ENCODE results near the gene SORCS2. TPM values are rescaled to one million over a fixed set of nuclear protein-coding genes. Genes with fewer than 3 reads are reported as not detected.

SORCS2 gene
- total and polyA plus RNA-seq, 7 donors, result 0.18 to 1.5 (median 0.36) TPM

DNA sequence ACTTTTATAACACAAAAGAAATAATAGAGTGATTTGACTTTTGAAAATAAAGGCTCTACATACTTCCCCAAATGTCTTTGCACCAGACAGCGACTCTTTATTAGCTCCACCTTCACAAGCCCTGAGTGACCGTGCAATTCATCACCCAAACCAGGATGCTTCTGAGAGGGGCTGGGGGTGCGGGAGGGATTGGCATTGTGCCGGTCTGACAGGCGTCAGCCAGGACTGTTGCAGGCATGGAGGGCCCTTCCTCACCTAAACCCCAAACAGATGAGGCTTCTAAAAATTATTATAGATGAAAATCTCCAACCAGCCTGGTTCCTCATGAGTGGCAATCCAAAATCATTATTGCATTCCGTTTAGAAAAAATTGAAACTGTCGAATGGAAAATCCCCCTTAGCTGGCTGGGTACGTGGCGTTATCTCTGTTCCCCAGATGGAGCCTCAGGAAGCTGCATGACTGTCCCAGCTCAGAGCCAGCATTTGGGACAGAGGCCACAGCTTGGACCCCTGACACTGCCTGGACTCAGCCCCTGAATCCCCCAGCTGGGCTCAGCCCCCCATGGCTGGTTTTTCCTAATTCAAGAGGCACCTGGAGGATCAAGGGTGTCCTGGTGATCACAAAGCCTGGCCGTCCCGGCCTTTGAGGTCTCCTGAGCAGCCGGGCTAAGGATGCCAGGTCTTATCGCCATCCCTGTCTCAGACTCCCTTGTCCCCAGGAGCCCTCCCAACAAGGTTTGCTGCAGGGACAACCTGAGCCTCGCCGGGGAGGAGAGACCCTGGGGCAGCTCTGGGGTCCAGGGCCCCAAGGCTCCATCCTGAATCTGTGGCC is 60.4 kb downstream of the SORCS2 start:
- peaks cover 44% of the 10 kb centered on the region for H3K4me1 ChIP-seq
- peaks cover 0 to 5% (median 0%) of the 10 kb centered on the region in 3 donors for H3K27me3 ChIP-seq (ENCODE audit: insufficient read depth in 3 of 3, low read length in 2 of 3)
- H3K4me3 ChIP-seq, result no peak overlapping the region
- WGBS, 3 donors, result 80 to 86% (median 81%) methylated on average over 15 of the region's 15 CpGs
- ATAC-seq, result no peak
- no peak overlapping the region for H3K27ac ChIP-seq
- intact Hi-C loops (cut with DNase I), result loop anchor here in 1 of 2 donors (5.0 kb wide), 1 partner anchor 45 kb away; no protein-coding TSS in a partner anchor
- H3K36me3 ChIP-seq (ENCODE audit: insufficient read depth in 1 of 2, low read depth in 1 of 2), result no peaks in the 10 kb centered on the region
- TF ChIP-seq, protein P1, sequence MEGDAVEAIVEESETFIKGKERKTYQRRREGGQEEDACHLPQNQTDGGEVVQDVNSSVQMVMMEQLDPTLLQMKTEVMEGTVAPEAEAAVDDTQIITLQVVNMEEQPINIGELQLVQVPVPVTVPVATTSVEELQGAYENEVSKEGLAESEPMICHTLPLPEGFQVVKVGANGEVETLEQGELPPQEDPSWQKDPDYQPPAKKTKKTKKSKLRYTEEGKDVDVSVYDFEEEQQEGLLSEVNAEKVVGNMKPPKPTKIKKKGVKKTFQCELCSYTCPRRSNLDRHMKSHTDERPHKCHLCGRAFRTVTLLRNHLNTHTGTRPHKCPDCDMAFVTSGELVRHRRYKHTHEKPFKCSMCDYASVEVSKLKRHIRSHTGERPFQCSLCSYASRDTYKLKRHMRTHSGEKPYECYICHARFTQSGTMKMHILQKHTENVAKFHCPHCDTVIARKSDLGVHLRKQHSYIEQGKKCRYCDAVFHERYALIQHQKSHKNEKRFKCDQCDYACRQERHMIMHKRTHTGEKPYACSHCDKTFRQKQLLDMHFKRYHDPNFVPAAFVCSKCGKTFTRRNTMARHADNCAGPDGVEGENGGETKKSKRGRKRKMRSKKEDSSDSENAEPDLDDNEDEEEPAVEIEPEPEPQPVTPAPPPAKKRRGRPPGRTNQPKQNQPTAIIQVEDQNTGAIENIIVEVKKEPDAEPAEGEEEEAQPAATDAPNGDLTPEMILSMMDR (IDR thresholded peaks at IDR 0.05), result no peak
- no peak for DNase-seq
- no peaks in the 10 kb centered on the region for H3K9me3 ChIP-seq

DNA sequence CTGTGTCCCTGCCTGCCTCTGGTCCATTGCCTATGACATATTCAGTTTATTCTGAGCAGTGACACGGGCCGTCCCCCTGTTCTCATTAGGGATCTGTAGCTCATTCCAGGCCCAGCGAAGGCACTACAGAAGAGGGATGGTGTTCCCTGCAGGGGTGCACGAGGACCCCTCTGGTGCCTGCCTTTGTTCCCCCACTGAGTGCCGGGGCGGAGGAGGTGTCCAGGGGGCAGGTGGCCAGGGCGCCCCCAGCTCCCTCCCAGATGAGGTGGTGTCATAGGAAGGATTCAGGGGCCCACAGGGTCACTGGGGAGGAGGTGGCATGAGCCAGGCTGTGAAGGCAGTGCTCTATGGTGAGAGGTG is 61.0 kb downstream of the SORCS2 start:
- no peaks in the 10 kb centered on the region for H3K36me3 ChIP-seq (ENCODE audit: insufficient read depth in 1 of 2, low read depth in 1 of 2)
- H3K27me3 ChIP-seq (ENCODE audit: insufficient read depth in 3 of 3, low read length in 2 of 3), result peaks cover 0 to 5% (median 0%) of the 10 kb centered on the region in 3 donors
- TF ChIP-seq, protein P1 (IDR thresholded peaks at IDR 0.05), result no peak
- intact Hi-C loops (cut with DNase I), result loop anchor here in 1 of 2 donors (5.0 kb wide), 1 partner anchor 46 kb away; no protein-coding TSS in a partner anchor
- no peaks in the 10 kb centered on the region for H3K9me3 ChIP-seq
- peaks cover 44% of the 10 kb centered on the region for H3K4me1 ChIP-seq
- no peak overlapping the region for H3K27ac ChIP-seq
- 86 to 89% (median 89%) methylated on average over 7 of the region's 7 CpGs for WGBS, 3 donors
- no peak overlapping the region for H3K4me3 ChIP-seq
- no peak for DNase-seq
- no peak for ATAC-seq

DNA sequence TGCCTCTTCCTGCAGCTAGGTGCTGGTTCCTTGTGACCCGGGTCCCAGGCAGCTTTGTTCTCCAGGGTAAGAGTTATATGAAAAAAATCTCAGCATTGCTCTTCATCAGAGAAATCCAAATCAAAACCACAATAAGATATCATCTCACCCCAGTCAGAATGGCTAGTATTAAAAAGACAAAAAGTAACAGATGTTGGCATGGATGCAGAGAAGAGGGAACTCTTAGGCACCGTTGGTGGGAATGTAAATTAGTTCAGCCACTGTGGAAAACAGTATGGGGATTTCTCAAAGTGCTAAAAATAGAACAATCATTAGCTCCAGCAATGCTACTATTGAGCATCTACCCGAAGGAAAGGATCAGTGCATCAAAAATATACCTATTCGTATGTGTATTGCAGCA is 61.5 kb downstream of the SORCS2 start:
- Histone ChIP-seq H3K4me3 (no peak overlapping the region), H3K36me3 (ENCODE audit: insufficient read depth in 1 of 2, low read depth in 1 of 2) (no peaks in the 10 kb centered on the region), H3K27me3 (ENCODE audit: insufficient read depth in 3 of 3, low read length in 2 of 3) (peaks cover 0 to 5% (median 0%) of the 10 kb centered on the region in 3 donors), H3K4me1 (peaks cover 44% of the 10 kb centered on the region), H3K9me3 (no peaks in the 10 kb centered on the region), H3K27ac (no peak overlapping the region)
- intact Hi-C loops (cut with DNase I), result loop anchor here in 1 of 2 donors (5.0 kb wide), 1 partner anchor 47 kb away; no protein-coding TSS in a partner anchor
- DNase-seq (no peak), ATAC-seq (no peak)
- 61 to 71% (median 66%) methylated on average over 4 of the region's 4 CpGs for WGBS, 3 donors
- TF ChIP-seq, protein P1 (IDR thresholded peaks at IDR 0.05), result no peak

DNA sequence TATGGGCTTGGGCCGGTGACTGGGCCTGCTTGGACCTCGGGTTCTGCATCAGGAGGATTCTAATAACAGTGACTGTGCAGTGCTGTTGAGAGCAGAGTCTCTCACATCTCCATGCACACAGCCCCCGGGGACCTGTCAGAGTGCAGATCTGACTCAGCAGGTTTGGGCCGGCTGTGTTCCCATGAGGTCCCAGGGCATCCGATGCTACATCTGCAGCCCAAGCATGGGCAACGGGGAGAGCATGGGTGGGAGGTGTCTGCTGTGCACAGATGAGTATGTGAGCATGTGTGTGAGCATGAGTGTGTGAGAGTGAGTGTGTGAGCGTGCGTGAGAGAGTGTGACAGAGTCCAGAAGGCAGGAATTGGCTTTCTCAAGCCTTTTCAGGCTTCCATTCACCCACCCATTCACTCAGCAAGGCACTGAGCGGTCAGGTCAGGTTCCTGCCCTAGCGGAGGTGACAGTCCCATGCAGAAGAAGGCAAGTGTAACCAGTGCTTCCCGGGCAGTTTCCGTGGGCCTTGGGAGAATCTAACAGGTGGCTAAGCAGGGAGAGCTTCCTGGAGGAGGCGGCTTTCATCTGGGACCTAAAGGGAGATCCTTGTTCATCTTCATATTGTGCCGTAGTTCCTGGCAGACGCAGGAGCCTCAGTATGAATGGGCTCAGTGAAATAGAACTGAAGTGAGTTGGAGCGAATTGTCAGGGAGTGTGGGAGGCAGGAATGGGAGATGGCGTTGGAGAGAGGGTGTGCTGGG is 62.6 kb downstream of the SORCS2 start:
- ATAC-seq, result no peak
- intact Hi-C loops (cut with DNase I), result loop anchor here in 1 of 2 donors (5.0 kb wide), 1 partner anchor 48 kb away; no protein-coding TSS in a partner anchor
- H3K4me1 ChIP-seq, result peaks cover 42% of the 10 kb centered on the region

More for the DNA sequence above, 62.6 kb downstream of the SORCS2 start:
- peak in 1 of 2 donors; percentile 35 for DNase-seq
- peak overlapping the region; percentile 68 for H3K27ac ChIP-seq
- H3K27me3 ChIP-seq (ENCODE audit: insufficient read depth in 3 of 3, low read length in 2 of 3), result peaks cover 0 to 1% (median 0%) of the 10 kb centered on the region in 3 donors
- TF ChIP-seq, protein P1 (IDR thresholded peaks at IDR 0.05), result no peak
- H3K4me3 ChIP-seq, result no peak overlapping the region
- no peaks in the 10 kb centered on the region for H3K36me3 ChIP-seq (ENCODE audit: insufficient read depth in 1 of 2, low read depth in 1 of 2)
- H3K9me3 ChIP-seq, result no peaks in the 10 kb centered on the region
- 76 to 81% (median 76%) methylated on average over 17 of the region's 17 CpGs for WGBS, 3 donors

Data from psoas muscle (tissue), 8 donors.